Liver (tissue), 9 donors: Measurements from ENCODE around the gene RBM23. TPM values are rescaled to one million over a fixed set of nuclear protein-coding genes. Genes with fewer than 3 reads are reported as not detected.
A peak's percentile ranks its signal among the peaks of the same experiment; 100 is the strongest.

ENCODE experiments used
- DNase-seq: peaks from one replicate; pipeline ENCODE4 v3.0.0-alpha.2; 2017; ENCODE audit warnings: low spot score
- H3K27ac ChIP-seq, 2 donors: one replicate each; pipeline ENCODE4 v1.7.0; 2013; ENCODE audit warnings: inconsistent platforms in 2 of 2, low read length in 2 of 2, control low read depth in 1 of 2, low read depth in 1 of 2, mild to moderate bottlenecking in 1 of 2
- H3K27me3 ChIP-seq, 4 donors: one replicate each; pipeline versions ENCODE4 v1.6.1 to v1.7.0; 2013; ENCODE audit warnings: low read length in 3 of 4, inconsistent platforms in 1 of 4, mild to moderate bottlenecking in 1 of 4, moderate library complexity in 1 of 4; ENCODE audit not compliant: control insufficient read depth in 4 of 4, insufficient read depth in 4 of 4
- H3K36me3 ChIP-seq, 4 donors: one replicate each; pipeline versions ENCODE4 v1.6.1 to v1.7.0; 2013; ENCODE audit warnings: low read length in 3 of 4, mild to moderate bottlenecking in 3 of 4, low read depth in 1 of 4, moderate library complexity in 1 of 4; ENCODE audit not compliant: control insufficient read depth in 4 of 4, insufficient read depth in 3 of 4
- H3K4me1 ChIP-seq, 4 donors: one replicate each; pipeline versions ENCODE4 v1.6.1 to v1.7.0; 2013; ENCODE audit warnings: low read length in 3 of 4, mild to moderate bottlenecking in 3 of 4, moderate library complexity in 1 of 4; ENCODE audit not compliant: control insufficient read depth in 4 of 4, insufficient read depth in 4 of 4
- H3K4me3 ChIP-seq, 3 donors: one replicate each; pipeline versions ENCODE4 v1.6.1 to v1.7.0; 2013; ENCODE audit warnings: low read length in 3 of 3, control low read depth in 1 of 3, low read depth in 1 of 3, mild to moderate bottlenecking in 1 of 3
- H3K9ac ChIP-seq, 2 donors: one replicate each; pipeline ENCODE4 v1.7.0; 2013; ENCODE audit warnings: low read length in 2 of 2, mild to moderate bottlenecking in 2 of 2, moderate library complexity in 2 of 2, control low read depth in 1 of 2, low read depth in 1 of 2
- H3K9me3 ChIP-seq, 4 donors: one replicate each; pipeline versions ENCODE4 v1.6.1 to v1.7.0; 2013; ENCODE audit warnings: low read length in 3 of 4; ENCODE audit not compliant: control insufficient read depth in 4 of 4
- EGR1 ChIP-seq, 2 donors: IDR thresholded peaks; 2 replicates each; pipeline ENCODE4 v1.6.1; 2016 to 2018; ENCODE audit warnings: antibody characterized with exemption in 2 of 2, low read depth in 2 of 2
- FOXA1 ChIP-seq: IDR thresholded peaks from 2 replicates; pipeline ENCODE4 v1.6.1; 2016; ENCODE audit warnings: antibody characterized with exemption
- FOXA2 ChIP-seq: IDR thresholded peaks from 2 replicates; pipeline ENCODE4 v1.6.1; 2016; ENCODE audit warnings: antibody characterized with exemption
- GABPA ChIP-seq, 2 donors: IDR thresholded peaks in 1 of 2; conservative IDR thresholded peaks in 1 of 2; 2 replicates each; pipeline ENCODE4 v1.6.1; 2016; ENCODE audit warnings: antibody characterized with exemption in 2 of 2, mild to moderate bottlenecking in 1 of 2, moderate library complexity in 1 of 2
- HNF4A ChIP-seq, 2 donors: conservative IDR thresholded peaks; 2 replicates each; pipeline ENCODE4 v1.6.1; 2016; ENCODE audit warnings: antibody characterized with exemption in 2 of 2, mild to moderate bottlenecking in 2 of 2
- HNF4G ChIP-seq: IDR thresholded peaks from 2 replicates; pipeline ENCODE4 v1.6.1; 2016; ENCODE audit warnings: antibody characterized with exemption
- JUND ChIP-seq, 2 donors: IDR thresholded peaks; 2 replicates each; pipeline ENCODE4 v1.6.1; 2016; ENCODE audit warnings: antibody characterized with exemption in 2 of 2
- NR2F2 ChIP-seq: IDR thresholded peaks from 2 replicates; pipeline ENCODE4 v1.6.1; 2016; ENCODE audit warnings: antibody characterized with exemption
- RAD21 ChIP-seq, 2 donors: IDR thresholded peaks; 2 replicates each; pipeline ENCODE4 v1.6.1; 2016; ENCODE audit warnings: antibody characterized with exemption in 2 of 2, mild to moderate bottlenecking in 2 of 2
- RXRA ChIP-seq, 2 donors: IDR thresholded peaks; 2 replicates each; pipeline ENCODE4 v1.6.1; 2017 to 2018; ENCODE audit warnings: antibody characterized with exemption in 2 of 2, mild to moderate bottlenecking in 1 of 2
- SP1 ChIP-seq: IDR thresholded peaks from 2 replicates; pipeline ENCODE4 v1.6.1; 2018; ENCODE audit warnings: antibody characterized with exemption, mild to moderate bottlenecking
- TAF1 ChIP-seq: conservative IDR thresholded peaks from 2 replicates; pipeline ENCODE4 v1.6.1; 2016; ENCODE audit warnings: antibody characterized with exemption, mild to moderate bottlenecking
- YY1 ChIP-seq: IDR thresholded peaks from 2 replicates; pipeline ENCODE4 v1.6.1; 2016; ENCODE audit warnings: antibody characterized with exemption, mild to moderate bottlenecking
- WGBS: extraction: QIAGEN DNeasy Blood & Tissue Kit; methylation state at CpG from one replicate; pipeline ENCODE4 v1.1.7; 2013; 5-methylcytosine and 5-hydroxymethylcytosine counted together
- polyA plus RNA-seq, 2 donors: library from polyadenylated mRNA; stranded (reverse) in 1 of 2; unstranded in 1 of 2; fragments of 200-250 nt in 1 of 2; fragments of >200 nt in 1 of 2; fragmentation: Nextera tagmentation in 1 of 2; extraction: Ambion mirVana in 1 of 2; gene quantifications; one replicate each; pipeline versions ENCODE4 v1.2.1 to v1.2.3, GENCODE V29; 2013 to 2015
- total RNA-seq, 2 donors: library from RNA; depleted of rRNA; stranded (reverse); fragments of >200 nt; gene quantifications; one replicate each; pipeline ENCODE4 v1.2.3, GENCODE V29; 2014
- TF ChIP-seq, protein P1 (sequence below): IDR thresholded peaks from 2 replicates; pipeline ENCODE4 v1.6.1; 2016; ENCODE audit warnings: antibody characterized with exemption
- TF ChIP-seq, protein P2 (sequence below): IDR thresholded peaks from 2 replicates; pipeline ENCODE4 v1.6.1; 2016; ENCODE audit warnings: antibody characterized with exemption, mild to moderate bottlenecking
- TF ChIP-seq, protein P3 (sequence below): IDR thresholded peaks from 2 replicates; pipeline ENCODE4 v1.6.1; 2016; ENCODE audit warnings: antibody characterized with exemption
- TF ChIP-seq, protein P4 (sequence below): fragments of 150-350 bp; IDR thresholded peaks from 2 replicates; pipeline ENCODE4 v1.5.1; 2017; ENCODE audit warnings: improper control_type of control experiment, low read depth, low read length; ENCODE audit not compliant: missing input control
- TF ChIP-seq, protein P5 (sequence below): IDR thresholded peaks from 2 replicates; pipeline ENCODE4 v1.6.1; 2016; ENCODE audit warnings: antibody characterized with exemption
- donor health status: healthy.
- donor health status: healthy.
- donor health status: healthy.
- donor health status: healthy.
- donor health status: healthy.

Gene RBM23
- total and polyA plus RNA-seq, 4 donors = 22.3 to 242 (median 31.4) TPM

DNA sequence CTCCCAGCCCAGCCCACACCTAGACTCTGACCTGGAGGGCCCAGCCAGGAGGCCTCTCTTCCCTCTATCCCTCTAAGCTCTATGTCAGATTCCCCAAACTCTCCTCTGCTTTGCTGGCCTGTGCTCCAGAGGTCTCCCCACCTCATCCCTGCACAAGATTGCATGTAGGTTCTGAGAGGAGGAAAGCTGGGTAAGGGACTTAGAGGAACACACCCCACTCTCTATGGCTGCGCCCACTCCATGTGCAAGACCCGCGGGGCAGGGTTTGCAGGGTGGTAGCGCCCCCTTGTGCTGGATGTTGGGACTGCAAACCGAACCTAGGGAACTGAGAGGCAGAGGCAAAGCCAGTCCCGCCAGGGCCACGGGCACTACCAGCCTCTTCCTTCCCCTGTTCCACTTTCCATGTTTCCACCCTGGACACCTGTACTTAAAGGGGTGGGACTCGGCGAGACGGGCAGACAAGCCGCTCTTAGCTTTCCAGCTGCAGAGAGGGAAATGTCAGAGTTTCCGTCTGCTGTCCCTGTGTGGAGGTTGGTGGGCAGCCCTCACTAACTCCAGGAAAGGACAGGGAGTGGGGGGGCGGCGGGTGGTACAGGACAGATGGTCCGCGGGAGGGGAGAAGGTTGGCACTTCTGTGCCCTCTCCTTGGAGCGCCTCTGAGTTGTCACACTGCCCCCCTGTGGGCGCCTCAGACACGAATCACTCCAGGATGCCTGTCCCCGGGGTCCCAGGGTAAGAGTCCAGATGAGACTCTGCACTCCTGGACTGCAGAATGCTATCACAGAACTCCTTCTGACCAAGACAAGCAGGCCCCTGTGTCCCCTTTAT, 65.8 kb downstream of the RBM23 start:
- H3K4me1 ChIP-seq = peaks cover 0 to 12% (median 7%) of the 10 kb centered on the region in 4 donors
- peak; percentile 76 for TF ChIP-seq SP1
- TF ChIP-seq TAF1 = no peak
- TF ChIP-seq, protein P1, sequence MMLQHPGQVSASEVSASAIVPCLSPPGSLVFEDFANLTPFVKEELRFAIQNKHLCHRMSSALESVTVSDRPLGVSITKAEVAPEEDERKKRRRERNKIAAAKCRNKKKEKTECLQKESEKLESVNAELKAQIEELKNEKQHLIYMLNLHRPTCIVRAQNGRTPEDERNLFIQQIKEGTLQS = no peak
- no peak for TF ChIP-seq FOXA1
- TF ChIP-seq NR2F2 = no peak
- TF ChIP-seq, protein P2, sequence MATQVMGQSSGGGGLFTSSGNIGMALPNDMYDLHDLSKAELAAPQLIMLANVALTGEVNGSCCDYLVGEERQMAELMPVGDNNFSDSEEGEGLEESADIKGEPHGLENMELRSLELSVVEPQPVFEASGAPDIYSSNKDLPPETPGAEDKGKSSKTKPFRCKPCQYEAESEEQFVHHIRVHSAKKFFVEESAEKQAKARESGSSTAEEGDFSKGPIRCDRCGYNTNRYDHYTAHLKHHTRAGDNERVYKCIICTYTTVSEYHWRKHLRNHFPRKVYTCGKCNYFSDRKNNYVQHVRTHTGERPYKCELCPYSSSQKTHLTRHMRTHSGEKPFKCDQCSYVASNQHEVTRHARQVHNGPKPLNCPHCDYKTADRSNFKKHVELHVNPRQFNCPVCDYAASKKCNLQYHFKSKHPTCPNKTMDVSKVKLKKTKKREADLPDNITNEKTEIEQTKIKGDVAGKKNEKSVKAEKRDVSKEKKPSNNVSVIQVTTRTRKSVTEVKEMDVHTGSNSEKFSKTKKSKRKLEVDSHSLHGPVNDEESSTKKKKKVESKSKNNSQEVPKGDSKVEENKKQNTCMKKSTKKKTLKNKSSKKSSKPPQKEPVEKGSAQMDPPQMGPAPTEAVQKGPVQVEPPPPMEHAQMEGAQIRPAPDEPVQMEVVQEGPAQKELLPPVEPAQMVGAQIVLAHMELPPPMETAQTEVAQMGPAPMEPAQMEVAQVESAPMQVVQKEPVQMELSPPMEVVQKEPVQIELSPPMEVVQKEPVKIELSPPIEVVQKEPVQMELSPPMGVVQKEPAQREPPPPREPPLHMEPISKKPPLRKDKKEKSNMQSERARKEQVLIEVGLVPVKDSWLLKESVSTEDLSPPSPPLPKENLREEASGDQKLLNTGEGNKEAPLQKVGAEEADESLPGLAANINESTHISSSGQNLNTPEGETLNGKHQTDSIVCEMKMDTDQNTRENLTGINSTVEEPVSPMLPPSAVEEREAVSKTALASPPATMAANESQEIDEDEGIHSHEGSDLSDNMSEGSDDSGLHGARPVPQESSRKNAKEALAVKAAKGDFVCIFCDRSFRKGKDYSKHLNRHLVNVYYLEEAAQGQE = no peak
- TF ChIP-seq, protein P3, sequence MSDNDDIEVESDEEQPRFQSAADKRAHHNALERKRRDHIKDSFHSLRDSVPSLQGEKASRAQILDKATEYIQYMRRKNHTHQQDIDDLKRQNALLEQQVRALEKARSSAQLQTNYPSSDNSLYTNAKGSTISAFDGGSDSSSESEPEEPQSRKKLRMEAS = peak; percentile 50
- TF ChIP-seq RAD21 (IDR thresholded peaks at IDR 0.05) = peak; percentile 95 to 97
- TF ChIP-seq, protein P4, sequence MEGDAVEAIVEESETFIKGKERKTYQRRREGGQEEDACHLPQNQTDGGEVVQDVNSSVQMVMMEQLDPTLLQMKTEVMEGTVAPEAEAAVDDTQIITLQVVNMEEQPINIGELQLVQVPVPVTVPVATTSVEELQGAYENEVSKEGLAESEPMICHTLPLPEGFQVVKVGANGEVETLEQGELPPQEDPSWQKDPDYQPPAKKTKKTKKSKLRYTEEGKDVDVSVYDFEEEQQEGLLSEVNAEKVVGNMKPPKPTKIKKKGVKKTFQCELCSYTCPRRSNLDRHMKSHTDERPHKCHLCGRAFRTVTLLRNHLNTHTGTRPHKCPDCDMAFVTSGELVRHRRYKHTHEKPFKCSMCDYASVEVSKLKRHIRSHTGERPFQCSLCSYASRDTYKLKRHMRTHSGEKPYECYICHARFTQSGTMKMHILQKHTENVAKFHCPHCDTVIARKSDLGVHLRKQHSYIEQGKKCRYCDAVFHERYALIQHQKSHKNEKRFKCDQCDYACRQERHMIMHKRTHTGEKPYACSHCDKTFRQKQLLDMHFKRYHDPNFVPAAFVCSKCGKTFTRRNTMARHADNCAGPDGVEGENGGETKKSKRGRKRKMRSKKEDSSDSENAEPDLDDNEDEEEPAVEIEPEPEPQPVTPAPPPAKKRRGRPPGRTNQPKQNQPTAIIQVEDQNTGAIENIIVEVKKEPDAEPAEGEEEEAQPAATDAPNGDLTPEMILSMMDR = peak; percentile 93
- peak in 1 of 2 donors; percentile 20 for TF ChIP-seq EGR1 (IDR thresholded peaks at IDR 0.05; ENCODE audit: low read depth in 2 of 2)
- peak; percentile 75 for TF ChIP-seq HNF4G
- peak; percentile 34 to 38 for TF ChIP-seq RXRA (IDR thresholded peaks at IDR 0.05)
- TF ChIP-seq FOXA2 = peak; percentile 3
- no peak for TF ChIP-seq JUND (IDR thresholded peaks at IDR 0.05)
- peak in 1 of 2 donors; percentile 5 for TF ChIP-seq GABPA (IDR thresholded peaks at IDR 0.05 in 1 of 2, conservative IDR thresholded peaks at IDR 0.05 in 1 of 2)
- peak; percentile 79 to 82 for TF ChIP-seq HNF4A (conservative IDR thresholded peaks at IDR 0.05)
- TF ChIP-seq YY1 = peak; percentile 70
- TF ChIP-seq, protein P5, sequence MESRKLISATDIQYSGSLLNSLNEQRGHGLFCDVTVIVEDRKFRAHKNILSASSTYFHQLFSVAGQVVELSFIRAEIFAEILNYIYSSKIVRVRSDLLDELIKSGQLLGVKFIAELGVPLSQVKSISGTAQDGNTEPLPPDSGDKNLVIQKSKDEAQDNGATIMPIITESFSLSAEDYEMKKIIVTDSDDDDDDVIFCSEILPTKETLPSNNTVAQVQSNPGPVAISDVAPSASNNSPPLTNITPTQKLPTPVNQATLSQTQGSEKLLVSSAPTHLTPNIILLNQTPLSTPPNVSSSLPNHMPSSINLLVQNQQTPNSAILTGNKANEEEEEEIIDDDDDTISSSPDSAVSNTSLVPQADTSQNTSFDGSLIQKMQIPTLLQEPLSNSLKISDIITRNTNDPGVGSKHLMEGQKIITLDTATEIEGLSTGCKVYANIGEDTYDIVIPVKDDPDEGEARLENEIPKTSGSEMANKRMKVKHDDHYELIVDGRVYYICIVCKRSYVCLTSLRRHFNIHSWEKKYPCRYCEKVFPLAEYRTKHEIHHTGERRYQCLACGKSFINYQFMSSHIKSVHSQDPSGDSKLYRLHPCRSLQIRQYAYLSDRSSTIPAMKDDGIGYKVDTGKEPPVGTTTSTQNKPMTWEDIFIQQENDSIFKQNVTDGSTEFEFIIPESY = no peak
- peak overlapping the region; percentile 30 to 56 (median 47) for H3K4me3 ChIP-seq

More for the DNA sequence above, 65.8 kb downstream of the RBM23 start:
- H3K9me3 ChIP-seq = no peaks in the 10 kb centered on the region
- WGBS = 1% methylated on average over 20 of the region's 20 CpGs
- H3K27ac ChIP-seq = peak overlapping the region; percentile 52
- H3K36me3 ChIP-seq = no peaks in the 10 kb centered on the region
- H3K27me3 ChIP-seq = no peaks in the 10 kb centered on the region
- peak; percentile 97 for DNase-seq
- peak overlapping the region; percentile 46 to 66 for H3K9ac ChIP-seq
